A673 (cell line): Measurements from ENCODE around the gene ITLN1.
"Not testable (repeated sequence)": the region's sequence is repeated elsewhere in the genome, so short reads cannot be mapped to it uniquely, and the experiment has no call there.

Experiments
- EZH2 ChIP-seq: fragments of 200-600 bp; sonication (generic); IDR thresholded peaks from 2 replicates; pipeline ENCODE4 v1.6.1; 2017; ENCODE audit warnings: borderline replicate concordance, low read depth, mild to moderate bottlenecking, mixed read lengths, antibody characterized with exemption, low read length; ENCODE audit not compliant: poor library complexity, severe bottlenecking
- TF ChIP-seq, protein P1 (sequence below): fragments of 300-800, 200-600 bp; sonication (generic); conservative IDR thresholded peaks from 2 replicates; pipeline ENCODE4 v1.5.1; 2017; ENCODE audit warnings: low read depth, mild to moderate bottlenecking, antibody characterized with exemption, low read length, moderate library complexity, mixed read lengths

DNA sequence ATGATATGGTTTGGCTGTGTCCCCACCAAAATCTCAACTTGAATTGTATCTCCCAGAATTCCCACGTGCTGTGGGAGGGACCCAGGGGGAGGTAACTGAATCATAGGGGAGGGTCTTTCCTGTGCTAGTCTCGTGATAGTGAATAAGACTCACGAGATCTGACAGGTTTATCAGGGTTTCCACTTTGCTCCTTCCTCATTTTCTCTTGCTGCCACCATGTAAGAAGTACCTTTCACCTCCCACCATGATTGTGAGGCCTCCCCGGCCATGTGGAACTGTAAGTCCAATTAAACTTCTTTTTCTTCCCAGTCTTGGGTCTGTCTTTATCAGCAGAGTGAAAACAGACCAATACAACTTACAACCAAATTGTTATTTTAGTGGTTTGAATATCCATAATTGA is 17.3 kb downstream of the ITLN1 start:
- not testable (repeated sequence) for TF ChIP-seq EZH2
- TF ChIP-seq, protein P1, sequence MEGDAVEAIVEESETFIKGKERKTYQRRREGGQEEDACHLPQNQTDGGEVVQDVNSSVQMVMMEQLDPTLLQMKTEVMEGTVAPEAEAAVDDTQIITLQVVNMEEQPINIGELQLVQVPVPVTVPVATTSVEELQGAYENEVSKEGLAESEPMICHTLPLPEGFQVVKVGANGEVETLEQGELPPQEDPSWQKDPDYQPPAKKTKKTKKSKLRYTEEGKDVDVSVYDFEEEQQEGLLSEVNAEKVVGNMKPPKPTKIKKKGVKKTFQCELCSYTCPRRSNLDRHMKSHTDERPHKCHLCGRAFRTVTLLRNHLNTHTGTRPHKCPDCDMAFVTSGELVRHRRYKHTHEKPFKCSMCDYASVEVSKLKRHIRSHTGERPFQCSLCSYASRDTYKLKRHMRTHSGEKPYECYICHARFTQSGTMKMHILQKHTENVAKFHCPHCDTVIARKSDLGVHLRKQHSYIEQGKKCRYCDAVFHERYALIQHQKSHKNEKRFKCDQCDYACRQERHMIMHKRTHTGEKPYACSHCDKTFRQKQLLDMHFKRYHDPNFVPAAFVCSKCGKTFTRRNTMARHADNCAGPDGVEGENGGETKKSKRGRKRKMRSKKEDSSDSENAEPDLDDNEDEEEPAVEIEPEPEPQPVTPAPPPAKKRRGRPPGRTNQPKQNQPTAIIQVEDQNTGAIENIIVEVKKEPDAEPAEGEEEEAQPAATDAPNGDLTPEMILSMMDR, result not testable (repeated sequence)
